Measurements from ENCODE around the gene ATP8A1. TPM values are rescaled to one million over a fixed set of nuclear protein-coding genes. Genes with fewer than 3 reads are reported as not detected.

Gene ATP8A1
- total and polyA plus RNA-seq, 2 of the 4 experiments (the other 2 are of a cell fraction) = 0.12 to 0.36 TPM

- H3K9ac ChIP-seq (ENCODE audit: low read depth, low read length) = no peak overlapping the region
- H2BK20ac ChIP-seq (ENCODE audit: low read depth, low read length) = no peak overlapping the region
- H2AK9ac ChIP-seq (replicated peaks; ENCODE audit: low read depth, low read length, poor library complexity) = no peak overlapping the region
- H4K5ac ChIP-seq (ENCODE audit: low read depth, low read length) = no peak overlapping the region
- H3K9me1 ChIP-seq (ENCODE audit: insufficient read depth, low read length) = no peaks in the 10 kb centered on the region
- POLR2A ChIA-PET (ENCODE audit: unreplicated experiment) = no interaction called here
- dilution Hi-C loops (cut with HindIII; ENCODE audit: low sequenced_read_pairs, unreplicated experiment) (no loop called here), in situ Hi-C loops (cut with MboI; ENCODE audit: low sequenced_read_pairs) (no loop called here), intact Hi-C loops (cut with micrococcal nuclease) (no loop called here)
- H3K36me3 ChIP-seq (ENCODE audit: control insufficient read depth, insufficient read depth, low read length) = peaks cover 19% of the 10 kb centered on the region; the same call in 1 of the 2 replicates
- H4K20me1 ChIP-seq (ENCODE audit: insufficient read depth, low read length) = no peaks in the 10 kb centered on the region
- 92% methylated on average over 7 of the region's 9 CpGs; no CpG with 5 or more reads in 1 of the 2 experiments for WGBS, 2 experiments (ENCODE audit: extremely low coverage in 2 of 2, insufficient read length in 1 of 2)
- H2AK5ac ChIP-seq (ENCODE audit: low read depth, low read length) = no peak overlapping the region
- CTCF ChIA-PET = interaction anchor here (0.7 to 1.3 kb wide), 2 partner anchors 27 to 29 kb away, joined by 4 to 5 read pairs; no protein-coding TSS in a partner anchor
- TF ChIP-seq POLR2A (IDR thresholded peaks at IDR 0.05; ENCODE audit: low read depth, low read length) = no peak
- no peak for TF ChIP-seq CEBPB (IDR thresholded peaks at IDR 0.05; ENCODE audit: low read depth, low read length)
- TF ChIP-seq RAD21 (IDR thresholded peaks at IDR 0.05; ENCODE audit: low read length) = no peak
- no peak for TF ChIP-seq RFX5 (IDR thresholded peaks at IDR 0.05; ENCODE audit: low read depth, low read length)
- no peak for TF ChIP-seq RCOR1 (IDR thresholded peaks at IDR 0.05; ENCODE audit: insufficient replicate concordance, low read length)
- TF ChIP-seq CTCF (conservative IDR thresholded peaks at IDR 0.05; ENCODE audit: low read depth, low read length) = no peak
- TF ChIP-seq ELK1 (IDR thresholded peaks at IDR 0.05; ENCODE audit: borderline replicate concordance, low read depth, low read length) = no peak
- no peak for TF ChIP-seq MAFK (IDR thresholded peaks at IDR 0.05; ENCODE audit: low read depth, low read length)
- no peak for TF ChIP-seq FOS (IDR thresholded peaks at IDR 0.05; ENCODE audit: low read depth, low read length)
- no peak for TF ChIP-seq MXI1 (IDR thresholded peaks at IDR 0.05; ENCODE audit: borderline replicate concordance, low read depth, low read length)
- H2BK15ac ChIP-seq (ENCODE audit: low read depth, low read length) = no peak overlapping the region
- H3K4me1 ChIP-seq (ENCODE audit: control insufficient read depth, insufficient read depth, low read length) = no peaks in the 10 kb centered on the region
- H3K27me3 ChIP-seq (ENCODE audit: control insufficient read depth, insufficient read depth, low read length) = peaks cover 2% of the 10 kb centered on the region; the same call in 1 of the 2 replicates
- H3K4ac ChIP-seq (ENCODE audit: low read depth, low read length) = no peak overlapping the region
- no peak for ATAC-seq (ENCODE audit: low read depth)
- no peak overlapping the region for H2BK5ac ChIP-seq (ENCODE audit: low read depth, low read length, poor library complexity, severe bottlenecking)
- peak overlapping the region; percentile 4; the same call in 1 of the 2 replicates for H3K4me3 ChIP-seq (ENCODE audit: insufficient read depth, low read depth, low read length)
- no peak overlapping the region for H3K56ac ChIP-seq (ENCODE audit: extremely low read depth, insufficient read depth, low read length)
- H3K18ac ChIP-seq (ENCODE audit: low read depth, low read length) = no peak overlapping the region
- H3K23ac ChIP-seq (ENCODE audit: low read depth, low read length) = no peak overlapping the region
- H3K79me1 ChIP-seq (ENCODE audit: low read depth in 1 of 2, low read length in 2 of 2) = peaks cover 0 to 3% of the 10 kb centered on the region in 2 experiments; a peak in 1 of 4 replicates
- no peak overlapping the region for H4K91ac ChIP-seq (ENCODE audit: insufficient read depth, low read depth, low read length)
- no peak overlapping the region; the same call in 1 of the 2 replicates for H3K27ac ChIP-seq (ENCODE audit: insufficient read depth, low read length)
- H3K4me2 ChIP-seq (ENCODE audit: low read depth, low read length) = no peak overlapping the region; the same call in 1 of the 2 replicates
- H3K14ac ChIP-seq (replicated peaks; ENCODE audit: low read depth, low read length) = no peak overlapping the region
- no peak overlapping the region for H2BK120ac ChIP-seq (ENCODE audit: low read depth, low read length)
- BruUV-seq (replicated peaks) = TSS peak; percentile 85
- H4K8ac ChIP-seq (ENCODE audit: low read depth in 2 of 2, low read length in 2 of 2) = no peak overlapping the region
- H3K9me3 ChIP-seq (ENCODE audit: control insufficient read depth, insufficient read depth, low read length) = no peaks in the 10 kb centered on the region
- no peak overlapping the region for H2AFZ ChIP-seq (replicated peaks; ENCODE audit: low read length, poor library complexity)
- no peak for DNase-seq
Measured at GRCh38 chr4:42401171-42401570, 255.7 kb downstream of the ATP8A1 start.

All from IMR-90 (cell line).